ENCODE results near the gene AMBN. TPM values are rescaled to one million over a fixed set of nuclear protein-coding genes. Genes with fewer than 3 reads are reported as not detected.
"Not testable (repeated sequence)": the region's sequence is repeated elsewhere in the genome, so short reads cannot be mapped to it uniquely, and the experiment has no call there.

AMBN gene
- total RNA-seq, 2 donors from 2014 or later: not detected

DNA sequence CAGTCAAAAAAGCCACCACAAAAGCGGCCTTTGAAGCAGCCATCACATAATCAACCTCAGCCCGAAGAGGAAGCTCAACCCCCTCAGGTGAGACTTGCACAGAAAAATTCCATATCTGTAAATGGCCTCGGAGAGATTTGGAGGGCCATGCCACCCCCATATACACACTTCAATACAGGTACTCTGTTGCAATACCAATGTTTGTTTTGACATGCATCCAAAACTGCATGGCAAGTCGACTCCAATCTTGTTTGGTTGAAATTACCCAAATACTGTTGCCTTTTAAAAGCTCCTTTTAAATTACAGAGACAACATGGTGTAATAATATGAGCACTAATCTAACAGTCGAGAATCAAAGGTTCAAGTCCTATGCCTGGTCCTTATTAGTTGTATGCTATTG, 42.4 kb downstream of the AMBN start:
- Histone ChIP-seq H3K27ac (no peak overlapping the region), H3K4me3 (no peak overlapping the region), H3K36me3 (no peaks in the 10 kb centered on the region), H3K4me1 (replicated peaks) (no peaks in the 10 kb centered on the region), H3K27me3 (replicated peaks; ENCODE audit: insufficient read depth) (no peaks in the 10 kb centered on the region), H3K9me3 (no peaks in the 10 kb centered on the region)
- DNase-seq (ENCODE audit: low spot score): no peak
- TF ChIP-seq POLR2A (IDR thresholded peaks at IDR 0.05): no peak
- TF ChIP-seq CTCF (IDR thresholded peaks at IDR 0.05): no peak
- no peak for TF ChIP-seq POLR2AphosphoS5 (IDR thresholded peaks at IDR 0.05)
- WGBS: 66% methylated on average over 5 of the region's 5 CpGs
- intact Hi-C loops (cut with DNase I): no loop called here

- Histone ChIP-seq H3K36me3 (no peaks in the 10 kb centered on the region), H3K4me3 (no peak overlapping the region), H3K4me1 (replicated peaks) (no peaks in the 10 kb centered on the region), H3K27ac (no peak overlapping the region), H3K27me3 (replicated peaks; ENCODE audit: insufficient read depth) (no peaks in the 10 kb centered on the region), H3K9me3 (no peaks in the 10 kb centered on the region)
- WGBS: 39% methylated on average over 8 of the region's 8 CpGs
- intact Hi-C loops (cut with DNase I): no loop called here
- no peak for DNase-seq (ENCODE audit: low spot score)
- TF ChIP-seq POLR2A (IDR thresholded peaks at IDR 0.05) (no peak), CTCF (IDR thresholded peaks at IDR 0.05) (no peak)
Measured at GRCh38 chr4:70637239-70637913, 45.3 kb downstream of the AMBN start.

GRCh38 chr4:70640192-70640591, 48.1 kb downstream of the AMBN start:
- no peak for TF ChIP-seq CTCF (IDR thresholded peaks at IDR 0.05)
- no peak for TF ChIP-seq POLR2A (IDR thresholded peaks at IDR 0.05)
- no peak for TF ChIP-seq POLR2AphosphoS5 (IDR thresholded peaks at IDR 0.05)
- intact Hi-C loops (cut with DNase I): no loop called here
- no peaks in the 10 kb centered on the region for H3K4me1 ChIP-seq (replicated peaks)
- no peak overlapping the region for H3K27ac ChIP-seq
- no peaks in the 10 kb centered on the region for H3K36me3 ChIP-seq
- no peaks in the 10 kb centered on the region for H3K27me3 ChIP-seq (replicated peaks; ENCODE audit: insufficient read depth)
- H3K9me3 ChIP-seq: no peaks in the 10 kb centered on the region
- WGBS: 91% methylated on average over 2 of the region's 2 CpGs
- DNase-seq (ENCODE audit: low spot score): no peak
- no peak overlapping the region for H3K4me3 ChIP-seq

GRCh38 chr4:70650741-70651140, 58.7 kb downstream of the AMBN start:
- DNase-seq (ENCODE audit: low spot score); H3K27ac ChIP-seq; H3K4me1 ChIP-seq (replicated peaks); H3K9me3 ChIP-seq; H3K36me3 ChIP-seq; H3K27me3 ChIP-seq (replicated peaks; ENCODE audit: insufficient read depth); H3K4me3 ChIP-seq: not testable (repeated sequence)
- WGBS: 90% methylated on average over 4 of the region's 4 CpGs
- intact Hi-C loops (cut with DNase I): loop anchor here (5.0 kb wide), 1 partner anchor 357 kb away; no protein-coding TSS in a partner anchor

- Histone ChIP-seq H3K27ac (no peak overlapping the region), H3K36me3 (no peaks in the 10 kb centered on the region), H3K9me3 (no peaks in the 10 kb centered on the region), H3K27me3 (replicated peaks; ENCODE audit: insufficient read depth) (no peaks in the 10 kb centered on the region), H3K4me1 (replicated peaks) (no peaks in the 10 kb centered on the region), H3K4me3 (no peak overlapping the region)
- TF ChIP-seq CTCF (IDR thresholded peaks at IDR 0.05) (peak in 3 of 4 experiments; percentile 48 to 65 (median 53)), POLR2AphosphoS5 (IDR thresholded peaks at IDR 0.05) (no peak)
- intact Hi-C loops (cut with DNase I): loop anchor here (5.0 kb wide), 1 partner anchor 355 kb away; no protein-coding TSS in a partner anchor
- WGBS: 6% methylated on average over 4 of the region's 4 CpGs
- DNase-seq (ENCODE audit: low spot score): no peak
Measured at GRCh38 chr4:70651864-70652506, 59.9 kb downstream of the AMBN start.

Data from prostate gland (tissue), 2 donors.